ENCODE data around the gene SUGCT.

DNA sequence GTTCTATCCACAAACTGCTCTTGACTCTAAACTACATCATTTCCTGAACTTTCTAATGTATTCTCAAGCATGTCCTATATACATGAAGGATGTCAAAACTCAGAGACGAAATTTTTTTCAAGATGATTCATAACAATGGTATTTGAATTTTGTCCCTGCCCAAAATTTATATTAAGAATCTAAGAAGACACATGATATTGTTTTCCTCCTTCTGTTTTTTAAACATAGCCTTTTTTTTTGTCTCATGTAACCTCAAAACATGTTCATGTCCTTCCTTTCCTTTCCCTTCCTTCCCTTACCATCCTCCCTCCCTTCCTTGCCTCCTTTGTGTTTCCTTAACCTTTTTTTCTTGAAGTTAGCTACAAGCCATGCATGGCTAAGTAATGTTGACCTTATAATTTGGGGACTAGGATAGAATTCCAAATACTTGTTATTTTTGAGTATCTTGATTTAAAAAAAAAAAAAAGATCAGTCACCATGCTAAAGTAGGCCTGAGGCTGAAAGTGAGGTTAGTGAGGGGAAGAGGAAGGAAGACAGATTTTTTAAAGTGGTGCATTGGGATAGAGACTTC lies 163.0 kb downstream of the SUGCT start:
- TF ChIP-seq CTCF (conservative IDR thresholded peaks at IDR 0.05), result no peak
- TF ChIP-seq ZFX (IDR thresholded peaks at IDR 0.05), result no peak

Data from C4-2B (cell line).